ENCODE measurements around the gene CYB5B. TPM values are rescaled to one million over a fixed set of nuclear protein-coding genes. Genes with fewer than 3 reads are reported as not detected.
A peak's percentile ranks its signal among the peaks of the same experiment; 100 is the strongest.

Gene CYB5B
- polyA plus RNA-seq, 1 donor (not counting 4 experiments of a cell fraction or from before 2014, with no cell fraction given) = 287 TPM

GRCh38 chr16:69513180-69513966 lies 89.0 kb downstream of the CYB5B start:
- Histone ChIP-seq H3K9ac (ENCODE audit: control insufficient read depth, extremely low read depth, insufficient read depth, low read length) (peak overlapping the region; percentile 37), H3K4me1 (ENCODE audit: control insufficient read depth, extremely low read depth, insufficient read depth, low read length) (peaks cover 30% of the 10 kb centered on the region), H3K4me3 (ENCODE audit: control insufficient read depth in 2 of 3, extremely low read depth in 1 of 3, insufficient read depth in 2 of 3, low read depth in 1 of 3, low read length in 3 of 3) (peak overlapping the region in 2 of 3 experiments; percentile 38), H3K79me2 (ENCODE audit: control insufficient read depth, insufficient read depth, low read length) (no peaks in the 10 kb centered on the region), H3K9me3 (ENCODE audit: control insufficient read depth, low read depth, low read length) (no peaks in the 10 kb centered on the region), H3K27ac (ENCODE audit: control insufficient read depth, insufficient read depth, low read length) (peak overlapping the region; percentile 88), H3K9me1 (ENCODE audit: control insufficient read depth, extremely low read depth, insufficient read depth, low read length) (no peaks in the 10 kb centered on the region), H2AFZ (ENCODE audit: control insufficient read depth, low read length) (peak overlapping the region; percentile 43), H3K4me2 (ENCODE audit: control insufficient read depth, extremely low read depth, insufficient read depth, low read depth, low read length) (peak overlapping the region; percentile 78), H3K27me3 (ENCODE audit: control insufficient read depth, extremely low read depth, insufficient read depth, low read length) (no peaks in the 10 kb centered on the region), H4K20me1 (ENCODE audit: control insufficient read depth, extremely low read depth, insufficient read depth, low read length) (no peaks in the 10 kb centered on the region), H3K36me3 (ENCODE audit: control insufficient read depth in 2 of 2, extremely low read depth in 1 of 2, insufficient read depth in 2 of 2, low read length in 2 of 2) (no peaks in the 10 kb centered on the region)
- dilution Hi-C loops (cut with MboI; ENCODE audit: extremely low pct_ligation_motif_present, low sequenced_read_pairs) = no loop called here
- TF ChIP-seq CTCF (optimal IDR thresholded peaks at IDR 0.05 in 1 of 3, IDR thresholded peaks at IDR 0.05 in 1 of 3, conservative IDR thresholded peaks at IDR 0.05 in 1 of 3; ENCODE audit: extremely low read depth in 1 of 3, insufficient read depth in 2 of 3, low read length in 3 of 3) (no peak), EZH2 (IDR thresholded peaks at IDR 0.05; ENCODE audit: low read length) (no peak)
- DNase-seq (ENCODE audit: low read depth, low spot score) = peak; percentile 89
- peak; percentile 97 for FAIRE-seq

DNA sequence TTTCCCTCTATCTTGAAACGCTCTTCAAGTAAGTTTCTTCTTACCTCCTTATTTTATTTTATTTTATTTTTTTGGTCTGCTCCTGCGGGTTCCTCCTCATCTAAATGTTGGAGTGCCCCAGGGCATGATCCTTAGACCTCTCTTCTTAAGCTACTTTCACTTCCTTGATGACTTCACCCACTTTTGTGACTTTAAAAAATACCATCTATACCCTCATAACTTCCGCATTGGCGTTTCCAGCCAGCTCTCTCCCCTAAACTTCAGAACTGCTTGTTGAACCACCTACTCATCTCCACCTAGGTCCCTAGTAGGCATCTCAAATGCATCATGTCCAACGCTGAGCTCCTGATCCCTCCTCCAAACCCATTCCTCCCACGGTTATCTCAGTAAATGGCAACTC lies 89.9 kb downstream of the CYB5B start:
- TF ChIP-seq CTCF (optimal IDR thresholded peaks at IDR 0.05 in 1 of 3, IDR thresholded peaks at IDR 0.05 in 1 of 3, conservative IDR thresholded peaks at IDR 0.05 in 1 of 3; ENCODE audit: extremely low read depth in 1 of 3, insufficient read depth in 2 of 3, low read length in 3 of 3) (no peak), EZH2 (IDR thresholded peaks at IDR 0.05; ENCODE audit: low read length) (no peak)
- H3K27ac ChIP-seq (ENCODE audit: control insufficient read depth, insufficient read depth, low read length) = peak overlapping the region; percentile 88
- DNase-seq (ENCODE audit: low read depth, low spot score) (no peak), FAIRE-seq (no peak)
- peak overlapping the region; percentile 82 for H2AFZ ChIP-seq (ENCODE audit: control insufficient read depth, low read length)
- H3K4me1 ChIP-seq (ENCODE audit: control insufficient read depth, extremely low read depth, insufficient read depth, low read length) = peaks cover 30% of the 10 kb centered on the region
- dilution Hi-C loops (cut with MboI; ENCODE audit: extremely low pct_ligation_motif_present, low sequenced_read_pairs) = no loop called here
- H3K9ac ChIP-seq (ENCODE audit: control insufficient read depth, extremely low read depth, insufficient read depth, low read length) = peak overlapping the region; percentile 44
- no peaks in the 10 kb centered on the region for H3K36me3 ChIP-seq (ENCODE audit: control insufficient read depth in 2 of 2, extremely low read depth in 1 of 2, insufficient read depth in 2 of 2, low read length in 2 of 2)
- no peaks in the 10 kb centered on the region for H3K9me1 ChIP-seq (ENCODE audit: control insufficient read depth, extremely low read depth, insufficient read depth, low read length)
- no peaks in the 10 kb centered on the region for H3K9me3 ChIP-seq (ENCODE audit: control insufficient read depth, low read depth, low read length)
- H3K27me3 ChIP-seq (ENCODE audit: control insufficient read depth, extremely low read depth, insufficient read depth, low read length) = no peaks in the 10 kb centered on the region
- H3K4me3 ChIP-seq (ENCODE audit: control insufficient read depth in 2 of 3, extremely low read depth in 1 of 3, insufficient read depth in 2 of 3, low read depth in 1 of 3, low read length in 3 of 3) = no peak overlapping the region
- H4K20me1 ChIP-seq (ENCODE audit: control insufficient read depth, extremely low read depth, insufficient read depth, low read length) = no peaks in the 10 kb centered on the region
- peak overlapping the region; percentile 78 for H3K4me2 ChIP-seq (ENCODE audit: control insufficient read depth, extremely low read depth, insufficient read depth, low read depth, low read length)
- H3K79me2 ChIP-seq (ENCODE audit: control insufficient read depth, insufficient read depth, low read length) = no peaks in the 10 kb centered on the region

Other genes starting within 250 kb of the CYB5B start
- gene SNTB2, start 237.5 kb upstream of the CYB5B start, polyA plus RNA-seq = 11.2 to 15.9 TPM (median 13.7 TPM) in 3 replicates
- 18.2 to 25.3 TPM (median 20.2 TPM) in 3 replicates for gene VPS4A, start 113.3 kb upstream of the CYB5B start, polyA plus RNA-seq
- gene PDF, start 94.0 kb upstream of the CYB5B start, polyA plus RNA-seq = 3.0 to 8.8 TPM (median 4.1 TPM) in 3 replicates
- gene COG8, start 85.1 kb upstream of the CYB5B start, polyA plus RNA-seq = 16.0 to 22.8 TPM (median 22.8 TPM) in 3 replicates
- gene NIP7, start 84.8 kb upstream of the CYB5B start, polyA plus RNA-seq = 17.2 to 31.3 TPM (median 26.9 TPM) in 3 replicates
- gene TMED6, start 72.8 kb upstream of the CYB5B start, polyA plus RNA-seq = 0.09 to 0.22 TPM in 2 of 3 replicates, not detected in the other
- gene TERF2, start 38.6 kb upstream of the CYB5B start, polyA plus RNA-seq = 11.4 to 18.0 TPM (median 16.8 TPM) in 3 replicates
- 21.2 to 24.9 TPM (median 23.1 TPM) in 3 replicates for gene NFAT5, start 141.3 kb downstream of the CYB5B start, polyA plus RNA-seq